GM21786 (cell line): ENCODE data around the gene BCOR.

Experiments
- ATAC-seq: cut with Tn5 transposase; IDR thresholded peaks from one replicate; pipeline ENCODE4 v1.9.1; 2021; ENCODE audit not compliant: unreplicated experiment

The BCOR gene

GRCh38 chrX:40086569-40087335 lies 11.0 kb downstream of the BCOR start:
- ATAC-seq: no peak

- ATAC-seq: no peak
Observed at GRCh38 chrX:40085714-40086113, 12.0 kb downstream of the BCOR start.

GRCh38 chrX:40085102-40085551 lies 12.6 kb downstream of the BCOR start:
- no peak for ATAC-seq

GRCh38 chrX:40084471-40085101 lies 13.2 kb downstream of the BCOR start:
- no peak for ATAC-seq

- ATAC-seq: no peak
Observed at GRCh38 chrX:40083979-40084359, 13.8 kb downstream of the BCOR start.

GRCh38 chrX:40083120-40083978 lies 14.4 kb downstream of the BCOR start:
- no peak for ATAC-seq

GRCh38 chrX:40082447-40083119 lies 15.2 kb downstream of the BCOR start:
- ATAC-seq: no peak

GRCh38 chrX:40081679-40082068 lies 16.1 kb downstream of the BCOR start:
- no peak for ATAC-seq

GRCh38 chrX:40080894-40081678 lies 16.7 kb downstream of the BCOR start:
- no peak for ATAC-seq

GRCh38 chrX:40079572-40079971 lies 18.2 kb downstream of the BCOR start:
- no peak for ATAC-seq

GRCh38 chrX:40078489-40079227 lies 19.1 kb downstream of the BCOR start:
- ATAC-seq: no peak

GRCh38 chrX:40077906-40078305 lies 19.9 kb downstream of the BCOR start:
- no peak for ATAC-seq

GRCh38 chrX:40076750-40077575 lies 20.8 kb downstream of the BCOR start:
- no peak for ATAC-seq

GRCh38 chrX:40074959-40075332 lies 22.8 kb downstream of the BCOR start:
- no peak for ATAC-seq

GRCh38 chrX:40074080-40074958 lies 23.4 kb downstream of the BCOR start:
- ATAC-seq: no peak

- ATAC-seq: no peak
Observed at GRCh38 chrX:40073439-40074054, 24.2 kb downstream of the BCOR start.

- no peak for ATAC-seq
Observed at GRCh38 chrX:40072246-40072645, 25.5 kb downstream of the BCOR start.
